HepG2 (cell line): Measurements from ENCODE around the gene PARK7. TPM values are rescaled to one million over a fixed set of nuclear protein-coding genes. Genes with fewer than 3 reads are reported as not detected.

Source experiments
- ETV6 ChIP-seq: sonication (generic); formaldehyde crosslinking; conservative IDR thresholded peaks from 2 replicates; pipeline ENCODE4 v1.4.0; 2020; ENCODE audit warnings: missing genetic modification reagents
- FOXA3 ChIP-seq: IDR thresholded peaks from 2 replicates; pipeline ENCODE4 v1.6.1; 2016; ENCODE audit warnings: missing genetic modification reagents, missing compliant biosample characterization
- NR2F6 ChIP-seq, 2 experiments: IDR thresholded peaks; 2 replicates each; pipeline ENCODE4 v1.6.1; 2016; ENCODE audit warnings: antibody characterized with exemption in 1 of 2, mild to moderate bottlenecking in 1 of 2
- SAP130 ChIP-seq: IDR thresholded peaks from 2 replicates; pipeline ENCODE4 v1.6.1; 2016; ENCODE audit warnings: low read depth
- TEAD2 ChIP-seq: sonication (generic); formaldehyde crosslinking; IDR thresholded peaks from 2 replicates; pipeline ENCODE4 v1.9.0; 2021; ENCODE audit warnings: missing genetic modification reagents
- ZNF207 ChIP-seq: fragments of 450-650 bp; IDR thresholded peaks from 2 replicates; pipeline ENCODE4 v1.6.1; 2016; ENCODE audit warnings: antibody characterized with exemption, borderline replicate concordance
- ZNF274 ChIP-seq: sonication (generic); formaldehyde crosslinking; IDR thresholded peaks from 2 replicates; pipeline ENCODE4 v1.5.1; 2020; ENCODE audit warnings: mild to moderate bottlenecking, missing genetic modification reagents
- ZSCAN30 ChIP-seq: sonication (generic); formaldehyde crosslinking; IDR thresholded peaks from 2 replicates; pipeline ENCODE4 v1.5.0; 2020; ENCODE audit warnings: mild to moderate bottlenecking, missing genetic modification reagents
- polyA plus RNA-seq, 8 experiments: library from polyadenylated mRNA; depleted of rRNA in 3 of 8; stranded (reverse) in 7 of 8; unstranded in 1 of 8; fragments of >200 nt; fragmentation: Illumina TruSeq in 4 of 8; extraction: Trizol in 4 of 8; gene quantifications; 2 replicates each; pipeline versions ENCODE4 v1.2.1 to v1.2.3, GENCODE V29; 2011 to 2016; ENCODE audit warnings: low read depth in 4 of 8, missing spikeins in 1 of 8, mixed read lengths in 1 of 8; ENCODE audit not compliant: insufficient read depth in 1 of 8
- total RNA-seq, 5 experiments: library from RNA; depleted of rRNA; stranded (reverse); fragments of >200 nt; fragmentation: Illumina TruSeq; extraction: Trizol; gene quantifications; 2 replicates each; pipeline ENCODE4 v1.2.3, GENCODE V29; 2016; ENCODE audit warnings: low read depth in 1 of 5
- TF ChIP-seq, protein P1 (sequence below): sonication (generic); formaldehyde crosslinking; IDR thresholded peaks from 2 replicates; pipeline ENCODE4 v1.4.0; 2020; ENCODE audit warnings: missing genetic modification reagents, mild to moderate bottlenecking, borderline replicate concordance
- TF ChIP-seq, protein P2 (sequence below): sonication (generic); formaldehyde crosslinking; IDR thresholded peaks from 2 replicates; pipeline ENCODE4 v1.4.0; 2020; ENCODE audit warnings: missing genetic modification reagents
- TF ChIP-seq, protein P3 (sequence below): sonication (generic); formaldehyde crosslinking; IDR thresholded peaks from 2 replicates; pipeline ENCODE4 v1.9.0; 2021; ENCODE audit warnings: missing genetic modification reagents, mild to moderate bottlenecking, borderline replicate concordance
- TF ChIP-seq, protein P4 (sequence below): sonication (generic); formaldehyde crosslinking; IDR thresholded peaks from 2 replicates; pipeline ENCODE4 v1.9.0; 2021; ENCODE audit warnings: mild to moderate bottlenecking, missing genetic modification reagents

The PARK7 gene
- total and polyA plus RNA-seq, 2 of the 13 experiments (the other 11 are each of a cell fraction or from before 2014, with no cell fraction given) = 212 to 296 TPM

DNA sequence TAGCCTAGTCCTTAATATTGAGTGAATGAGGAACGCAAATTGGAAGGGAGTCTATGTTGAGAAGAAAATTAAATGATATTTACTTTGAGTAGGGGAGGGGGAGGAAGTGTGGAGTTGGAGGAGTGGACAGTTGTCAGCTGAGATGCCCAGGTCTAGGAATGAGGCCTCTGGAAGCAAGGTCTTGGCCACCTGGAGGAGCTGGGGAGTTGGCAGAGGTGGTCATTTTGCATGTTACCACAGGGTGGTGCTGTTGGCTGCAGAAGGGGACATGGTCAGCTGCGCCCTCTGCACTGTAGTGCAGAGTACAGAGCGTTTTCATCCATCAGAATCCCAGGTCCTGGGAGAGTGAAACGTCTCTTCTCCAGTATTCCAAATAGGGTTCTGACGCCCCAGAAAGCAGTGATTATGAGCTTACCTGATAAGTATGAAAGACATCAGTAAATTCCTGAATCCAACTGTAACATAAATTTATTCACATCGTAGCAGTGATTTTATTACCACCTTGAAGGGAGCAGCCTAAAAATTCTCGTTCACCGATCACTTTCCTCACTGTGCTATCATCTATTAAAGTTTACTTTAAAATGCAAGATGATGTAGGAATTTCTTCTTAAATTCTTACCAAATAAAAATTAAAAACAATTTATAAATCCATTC is 13.8 kb downstream of the PARK7 start (continued):
- TF ChIP-seq, protein P1, sequence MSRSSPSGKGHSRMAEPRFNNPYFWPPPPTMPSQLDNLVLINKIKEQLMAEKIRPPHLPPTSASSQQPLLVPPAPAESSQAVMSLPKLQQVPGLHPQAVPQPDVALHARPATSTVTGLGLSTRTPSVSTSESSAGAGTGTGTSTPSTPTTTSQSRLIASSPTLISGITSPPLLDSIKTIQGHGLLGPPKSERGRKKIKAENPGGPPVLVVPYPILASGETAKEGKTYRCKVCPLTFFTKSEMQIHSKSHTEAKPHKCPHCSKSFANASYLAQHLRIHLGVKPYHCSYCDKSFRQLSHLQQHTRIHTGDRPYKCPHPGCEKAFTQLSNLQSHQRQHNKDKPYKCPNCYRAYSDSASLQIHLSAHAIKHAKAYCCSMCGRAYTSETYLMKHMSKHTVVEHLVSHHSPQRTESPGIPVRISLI (CRISPR knock-in tag) = no peak
- TF ChIP-seq ZNF207 (no peak), FOXA3 (peak; percentile 63; the same call in 1 of the 2 replicates), ETV6 (no peak), NR2F6 (IDR thresholded peaks at IDR 0.05) (no peak), NR2F6 (CRISPR knock-in tag; IDR thresholded peaks at IDR 0.05) (peak; percentile 46; the same call in 1 of the 2 replicates), SAP130 (CRISPR knock-in tag) (peak; percentile 54; the same call in 1 of the 2 replicates), ZNF274 (CRISPR knock-in tag) (no peak), TEAD2 (no peak), ZSCAN30 (CRISPR knock-in tag) (no peak)
- TF ChIP-seq, protein P2, sequence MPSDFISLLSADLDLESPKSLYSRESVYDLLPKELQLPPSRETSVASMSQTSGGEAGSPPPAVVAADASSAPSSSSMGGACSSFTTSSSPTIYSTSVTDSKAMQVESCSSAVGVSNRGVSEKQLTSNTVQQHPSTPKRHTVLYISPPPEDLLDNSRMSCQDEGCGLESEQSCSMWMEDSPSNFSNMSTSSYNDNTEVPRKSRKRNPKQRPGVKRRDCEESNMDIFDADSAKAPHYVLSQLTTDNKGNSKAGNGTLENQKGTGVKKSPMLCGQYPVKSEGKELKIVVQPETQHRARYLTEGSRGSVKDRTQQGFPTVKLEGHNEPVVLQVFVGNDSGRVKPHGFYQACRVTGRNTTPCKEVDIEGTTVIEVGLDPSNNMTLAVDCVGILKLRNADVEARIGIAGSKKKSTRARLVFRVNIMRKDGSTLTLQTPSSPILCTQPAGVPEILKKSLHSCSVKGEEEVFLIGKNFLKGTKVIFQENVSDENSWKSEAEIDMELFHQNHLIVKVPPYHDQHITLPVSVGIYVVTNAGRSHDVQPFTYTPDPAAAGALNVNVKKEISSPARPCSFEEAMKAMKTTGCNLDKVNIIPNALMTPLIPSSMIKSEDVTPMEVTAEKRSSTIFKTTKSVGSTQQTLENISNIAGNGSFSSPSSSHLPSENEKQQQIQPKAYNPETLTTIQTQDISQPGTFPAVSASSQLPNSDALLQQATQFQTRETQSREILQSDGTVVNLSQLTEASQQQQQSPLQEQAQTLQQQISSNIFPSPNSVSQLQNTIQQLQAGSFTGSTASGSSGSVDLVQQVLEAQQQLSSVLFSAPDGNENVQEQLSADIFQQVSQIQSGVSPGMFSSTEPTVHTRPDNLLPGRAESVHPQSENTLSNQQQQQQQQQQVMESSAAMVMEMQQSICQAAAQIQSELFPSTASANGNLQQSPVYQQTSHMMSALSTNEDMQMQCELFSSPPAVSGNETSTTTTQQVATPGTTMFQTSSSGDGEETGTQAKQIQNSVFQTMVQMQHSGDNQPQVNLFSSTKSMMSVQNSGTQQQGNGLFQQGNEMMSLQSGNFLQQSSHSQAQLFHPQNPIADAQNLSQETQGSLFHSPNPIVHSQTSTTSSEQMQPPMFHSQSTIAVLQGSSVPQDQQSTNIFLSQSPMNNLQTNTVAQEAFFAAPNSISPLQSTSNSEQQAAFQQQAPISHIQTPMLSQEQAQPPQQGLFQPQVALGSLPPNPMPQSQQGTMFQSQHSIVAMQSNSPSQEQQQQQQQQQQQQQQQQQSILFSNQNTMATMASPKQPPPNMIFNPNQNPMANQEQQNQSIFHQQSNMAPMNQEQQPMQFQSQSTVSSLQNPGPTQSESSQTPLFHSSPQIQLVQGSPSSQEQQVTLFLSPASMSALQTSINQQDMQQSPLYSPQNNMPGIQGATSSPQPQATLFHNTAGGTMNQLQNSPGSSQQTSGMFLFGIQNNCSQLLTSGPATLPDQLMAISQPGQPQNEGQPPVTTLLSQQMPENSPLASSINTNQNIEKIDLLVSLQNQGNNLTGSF (CRISPR knock-in tag) = no peak
- TF ChIP-seq, protein P3, sequence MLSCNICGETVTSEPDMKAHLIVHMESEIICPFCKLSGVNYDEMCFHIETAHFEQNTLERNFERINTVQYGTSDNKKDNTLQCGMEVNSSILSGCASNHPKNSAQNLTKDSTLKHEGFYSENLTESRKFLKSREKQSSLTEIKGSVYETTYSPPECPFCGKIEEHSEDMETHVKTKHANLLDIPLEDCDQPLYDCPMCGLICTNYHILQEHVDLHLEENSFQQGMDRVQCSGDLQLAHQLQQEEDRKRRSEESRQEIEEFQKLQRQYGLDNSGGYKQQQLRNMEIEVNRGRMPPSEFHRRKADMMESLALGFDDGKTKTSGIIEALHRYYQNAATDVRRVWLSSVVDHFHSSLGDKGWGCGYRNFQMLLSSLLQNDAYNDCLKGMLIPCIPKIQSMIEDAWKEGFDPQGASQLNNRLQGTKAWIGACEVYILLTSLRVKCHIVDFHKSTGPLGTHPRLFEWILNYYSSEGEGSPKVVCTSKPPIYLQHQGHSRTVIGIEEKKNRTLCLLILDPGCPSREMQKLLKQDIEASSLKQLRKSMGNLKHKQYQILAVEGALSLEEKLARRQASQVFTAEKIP (CRISPR knock-in tag) = no peak
- TF ChIP-seq, protein P4, sequence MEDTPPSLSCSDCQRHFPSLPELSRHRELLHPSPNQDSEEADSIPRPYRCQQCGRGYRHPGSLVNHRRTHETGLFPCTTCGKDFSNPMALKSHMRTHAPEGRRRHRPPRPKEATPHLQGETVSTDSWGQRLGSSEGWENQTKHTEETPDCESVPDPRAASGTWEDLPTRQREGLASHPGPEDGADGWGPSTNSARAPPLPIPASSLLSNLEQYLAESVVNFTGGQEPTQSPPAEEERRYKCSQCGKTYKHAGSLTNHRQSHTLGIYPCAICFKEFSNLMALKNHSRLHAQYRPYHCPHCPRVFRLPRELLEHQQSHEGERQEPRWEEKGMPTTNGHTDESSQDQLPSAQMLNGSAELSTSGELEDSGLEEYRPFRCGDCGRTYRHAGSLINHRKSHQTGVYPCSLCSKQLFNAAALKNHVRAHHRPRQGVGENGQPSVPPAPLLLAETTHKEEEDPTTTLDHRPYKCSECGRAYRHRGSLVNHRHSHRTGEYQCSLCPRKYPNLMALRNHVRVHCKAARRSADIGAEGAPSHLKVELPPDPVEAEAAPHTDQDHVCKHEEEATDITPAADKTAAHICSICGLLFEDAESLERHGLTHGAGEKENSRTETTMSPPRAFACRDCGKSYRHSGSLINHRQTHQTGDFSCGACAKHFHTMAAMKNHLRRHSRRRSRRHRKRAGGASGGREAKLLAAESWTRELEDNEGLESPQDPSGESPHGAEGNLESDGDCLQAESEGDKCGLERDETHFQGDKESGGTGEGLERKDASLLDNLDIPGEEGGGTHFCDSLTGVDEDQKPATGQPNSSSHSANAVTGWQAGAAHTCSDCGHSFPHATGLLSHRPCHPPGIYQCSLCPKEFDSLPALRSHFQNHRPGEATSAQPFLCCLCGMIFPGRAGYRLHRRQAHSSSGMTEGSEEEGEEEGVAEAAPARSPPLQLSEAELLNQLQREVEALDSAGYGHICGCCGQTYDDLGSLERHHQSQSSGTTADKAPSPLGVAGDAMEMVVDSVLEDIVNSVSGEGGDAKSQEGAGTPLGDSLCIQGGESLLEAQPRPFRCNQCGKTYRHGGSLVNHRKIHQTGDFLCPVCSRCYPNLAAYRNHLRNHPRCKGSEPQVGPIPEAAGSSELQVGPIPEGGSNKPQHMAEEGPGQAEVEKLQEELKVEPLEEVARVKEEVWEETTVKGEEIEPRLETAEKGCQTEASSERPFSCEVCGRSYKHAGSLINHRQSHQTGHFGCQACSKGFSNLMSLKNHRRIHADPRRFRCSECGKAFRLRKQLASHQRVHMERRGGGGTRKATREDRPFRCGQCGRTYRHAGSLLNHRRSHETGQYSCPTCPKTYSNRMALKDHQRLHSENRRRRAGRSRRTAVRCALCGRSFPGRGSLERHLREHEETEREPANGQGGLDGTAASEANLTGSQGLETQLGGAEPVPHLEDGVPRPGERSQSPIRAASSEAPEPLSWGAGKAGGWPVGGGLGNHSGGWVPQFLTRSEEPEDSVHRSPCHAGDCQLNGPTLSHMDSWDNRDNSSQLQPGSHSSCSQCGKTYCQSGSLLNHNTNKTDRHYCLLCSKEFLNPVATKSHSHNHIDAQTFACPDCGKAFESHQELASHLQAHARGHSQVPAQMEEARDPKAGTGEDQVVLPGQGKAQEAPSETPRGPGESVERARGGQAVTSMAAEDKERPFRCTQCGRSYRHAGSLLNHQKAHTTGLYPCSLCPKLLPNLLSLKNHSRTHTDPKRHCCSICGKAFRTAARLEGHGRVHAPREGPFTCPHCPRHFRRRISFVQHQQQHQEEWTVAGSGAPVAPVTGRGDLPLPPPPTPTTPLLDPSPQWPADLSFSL = no peak
